Activated CD4-positive, alpha-beta T cell treated with anti-CD3 and anti-CD28 coated beads for 36 hours (primary cell): ENCODE results near the gene CEBPG. TPM values are rescaled to one million over a fixed set of nuclear protein-coding genes. Genes with fewer than 3 reads are reported as not detected.
A peak's percentile ranks its signal among the peaks of the same experiment; 100 is the strongest.

Experiments used
- ATAC-seq: fragments of 200-7000 bp; cut with Tn5 transposase; one replicate; pipeline ENCODE4 v1.10.0; 2021; ENCODE audit warnings: mild to moderate bottlenecking, moderate library complexity
- CTCF ChIA-PET: fragments of 350-600 bp; sonication (Branson Sonifier 250); formaldehyde crosslinking; loops from one replicate; lab custom pipeline; 2021; ENCODE audit warnings: antibody characterized with exemption; lab: Charles Lee
- POLR2A ChIA-PET: fragments of 350-600 bp; sonication (Branson Sonifier 250); formaldehyde crosslinking; loops from one replicate; lab custom pipeline; 2021; ENCODE audit warnings: antibody characterized with exemption, inconsistent platforms; lab: Charles Lee
- DNase-seq: peaks from one replicate; pipeline ENCODE4 v3.0.0-alpha.2; 2020
- H3K27ac Mint-ChIP-seq: one replicate; pipeline ENCODE4 v1.8.0; 2021; ENCODE audit warnings: mixed read lengths
- H3K27me3 Mint-ChIP-seq: one replicate; pipeline ENCODE4 v1.8.0; 2021; ENCODE audit warnings: mixed read lengths
- H3K36me3 Mint-ChIP-seq: one replicate; pipeline ENCODE4 v1.8.0; 2021; ENCODE audit warnings: low read depth, mixed read lengths
- H3K4me1 Mint-ChIP-seq: one replicate; pipeline ENCODE4 v1.8.0; 2021; ENCODE audit warnings: mixed read lengths
- H3K4me3 Mint-ChIP-seq: one replicate; pipeline ENCODE4 v1.8.0; 2021; ENCODE audit warnings: mild to moderate bottlenecking, moderate library complexity, mixed read lengths
- H3K9me3 Mint-ChIP-seq: one replicate; pipeline ENCODE4 v1.8.0; 2021; ENCODE audit warnings: low read depth, mixed read lengths
- intact Hi-C, 2 experiments: fragments of 100-400 bp; cut with DNase I in 1 of 2; cut with micrococcal nuclease in 1 of 2; formaldehyde crosslinking; loops; one replicate each; pipeline versions ENCODE4 v1.14.2 to v1.15.1; 2022 to 2024; cut with DNase I, micrococcal nuclease
- total RNA-seq, 2 experiments: library from RNA; stranded (reverse); gene quantifications; one replicate each; pipeline ENCODE4 v1.2.3, GENCODE V29; 2021

Gene CEBPG
- total RNA-seq: 10 to 100 TPM; 25.9 to 29.6 TPM

- DNase-seq (peak; percentile 95), ATAC-seq (peak; percentile 94)
- intact Hi-C loops: loop anchor here (1.0 to 10.0 kb wide), 21 partner anchors 71 to 1629 kb away; partner anchors contain the start of genes CEBPA (in 2 of the 2), ANKRD27 (in 1 of the 2), DPY19L3 (in 1 of the 2) and FAAP24 (in 1 of the 2)
- H3K27ac Mint-ChIP-seq: peak within 1 kb of the TSS; percentile 93
- ChIA-PET CTCF (interaction anchor here (0.9 to 2.2 kb wide), 6 partner anchors 9 to 189 kb away, joined by 3 to 11 read pairs (median 4); no protein-coding TSS in a partner anchor), POLR2A (interaction anchor here (0.6 to 1.5 kb wide), 3 partner anchors 70 to 93 kb away, joined by 3 to 4 read pairs (median 3); partner anchors contain the start of gene CEBPA)
- peak within 1 kb of the TSS; percentile 94 for H3K4me3 Mint-ChIP-seq
- peaks cover 17% of the 10 kb centered on the region for H3K36me3 Mint-ChIP-seq
- no peaks in the 10 kb centered on the region for H3K27me3 Mint-ChIP-seq
- H3K4me1 Mint-ChIP-seq: peaks cover 42% of the 10 kb centered on the region
- no peaks in the 10 kb centered on the region for H3K9me3 Mint-ChIP-seq
These were observed at the start of gene CEBPG for GRCh38 chr19:33373453-33374235. Gene CEBPG, plus strand, starts transcription at chr19:33373709. Its CDS starts 5,531 bp downstream, at chr19:33379240.

GRCh38 chr19:33324628-33325027 is 48.9 kb upstream of the CEBPG start:
- ATAC-seq (no peak), DNase-seq (no peak)
- intact Hi-C loops: no loop called here
- H3K36me3 Mint-ChIP-seq: no peaks in the 10 kb centered on the region
- H3K27me3 Mint-ChIP-seq: peaks cover 11% of the 10 kb centered on the region
- ChIA-PET POLR2A (no interaction called here), CTCF (no interaction called here)
- H3K9me3 Mint-ChIP-seq: peaks cover 5% of the 10 kb centered on the region
- H3K4me3 Mint-ChIP-seq: no peak overlapping the region
- H3K27ac Mint-ChIP-seq: no peak overlapping the region
- no peaks in the 10 kb centered on the region for H3K4me1 Mint-ChIP-seq

GRCh38 chr19:33325920-33326319 is 47.6 kb upstream of the CEBPG start:
- Mint-ChIP-seq H3K4me3 (no peak overlapping the region), H3K4me1 (no peaks in the 10 kb centered on the region), H3K27ac (no peak overlapping the region), H3K27me3 (peaks cover 14% of the 10 kb centered on the region), H3K36me3 (no peaks in the 10 kb centered on the region), H3K9me3 (no peaks in the 10 kb centered on the region)
- CTCF ChIA-PET: interaction anchor here (1.1 kb wide), 1 partner anchor 81 kb away, joined by 4 read pairs; no protein-coding TSS in a partner anchor
- DNase-seq (no peak), ATAC-seq (no peak)
- POLR2A ChIA-PET: no interaction called here
- intact Hi-C loops: no loop called here

GRCh38 chr19:33329060-33329459 is 44.4 kb upstream of the CEBPG start:
- ChIA-PET POLR2A (no interaction called here), CTCF (interaction anchor here (0.6 kb wide), 1 partner anchor 235 kb away, joined by 3 read pairs; no protein-coding TSS in a partner anchor)
- no peaks in the 10 kb centered on the region for H3K4me1 Mint-ChIP-seq
- H3K4me3 Mint-ChIP-seq: no peak overlapping the region
- no peaks in the 10 kb centered on the region for H3K9me3 Mint-ChIP-seq
- H3K27ac Mint-ChIP-seq: no peak overlapping the region
- DNase-seq (no peak), ATAC-seq (no peak)
- H3K36me3 Mint-ChIP-seq: no peaks in the 10 kb centered on the region
- H3K27me3 Mint-ChIP-seq: peaks cover 14% of the 10 kb centered on the region
- intact Hi-C loops: no loop called here

GRCh38 chr19:33329736-33330135 is 43.8 kb upstream of the CEBPG start:
- Mint-ChIP-seq H3K9me3 (no peaks in the 10 kb centered on the region), H3K36me3 (no peaks in the 10 kb centered on the region), H3K27ac (no peak overlapping the region), H3K4me3 (no peak overlapping the region), H3K27me3 (peaks cover 14% of the 10 kb centered on the region), H3K4me1 (no peaks in the 10 kb centered on the region)
- no peak for DNase-seq
- CTCF ChIA-PET: interaction anchor here (0.6 kb wide), 1 partner anchor 234 kb away, joined by 3 read pairs; no protein-coding TSS in a partner anchor
- no peak for ATAC-seq
- POLR2A ChIA-PET: no interaction called here
- intact Hi-C loops: no loop called here

GRCh38 chr19:33332248-33332647 is 41.3 kb upstream of the CEBPG start:
- ChIA-PET POLR2A (no interaction called here), CTCF (interaction anchor here (0.7 to 1.1 kb wide), 2 partner anchors 105 to 758 kb away, joined by 3 read pairs; no protein-coding TSS in a partner anchor)
- DNase-seq: no peak
- ATAC-seq: no peak
- Mint-ChIP-seq H3K36me3 (no peaks in the 10 kb centered on the region), H3K4me3 (no peak overlapping the region), H3K27me3 (peaks cover 14% of the 10 kb centered on the region), H3K4me1 (no peaks in the 10 kb centered on the region), H3K27ac (no peak overlapping the region), H3K9me3 (no peaks in the 10 kb centered on the region)
- intact Hi-C loops: no loop called here

GRCh38 chr19:33333151-33333550 is 40.4 kb upstream of the CEBPG start:
- intact Hi-C loops: no loop called here
- ATAC-seq (no peak), DNase-seq (no peak)
- no peaks in the 10 kb centered on the region for H3K9me3 Mint-ChIP-seq
- no peaks in the 10 kb centered on the region for H3K36me3 Mint-ChIP-seq
- no peak overlapping the region for H3K27ac Mint-ChIP-seq
- no peaks in the 10 kb centered on the region for H3K4me1 Mint-ChIP-seq
- peaks cover 17% of the 10 kb centered on the region for H3K27me3 Mint-ChIP-seq
- H3K4me3 Mint-ChIP-seq: no peak overlapping the region
- ChIA-PET POLR2A (no interaction called here), CTCF (interaction anchor here (0.9 kb wide), 1 partner anchor 41 kb away, joined by 3 read pairs; no protein-coding TSS in a partner anchor)

GRCh38 chr19:33333642-33334041 is 39.9 kb upstream of the CEBPG start:
- H3K27ac Mint-ChIP-seq: no peak overlapping the region
- H3K36me3 Mint-ChIP-seq: no peaks in the 10 kb centered on the region
- intact Hi-C loops: no loop called here
- peaks cover 15% of the 10 kb centered on the region for H3K27me3 Mint-ChIP-seq
- no peaks in the 10 kb centered on the region for H3K9me3 Mint-ChIP-seq
- CTCF ChIA-PET: interaction anchor here (0.9 kb wide), 1 partner anchor 41 kb away, joined by 3 read pairs; no protein-coding TSS in a partner anchor
- no peak overlapping the region for H3K4me3 Mint-ChIP-seq
- H3K4me1 Mint-ChIP-seq: no peaks in the 10 kb centered on the region
- POLR2A ChIA-PET: no interaction called here
- ATAC-seq (no peak), DNase-seq (no peak)

GRCh38 chr19:33334271-33334670 is 39.2 kb upstream of the CEBPG start:
- POLR2A ChIA-PET: no interaction called here
- Mint-ChIP-seq H3K36me3 (no peaks in the 10 kb centered on the region), H3K27ac (no peak overlapping the region), H3K4me1 (no peaks in the 10 kb centered on the region), H3K9me3 (no peaks in the 10 kb centered on the region), H3K4me3 (no peak overlapping the region), H3K27me3 (peaks cover 15% of the 10 kb centered on the region)
- ATAC-seq (no peak), DNase-seq (no peak)
- CTCF ChIA-PET: interaction anchor here (1.2 kb wide), 1 partner anchor 190 kb away, joined by 3 read pairs; no protein-coding TSS in a partner anchor
- intact Hi-C loops: no loop called here

- Mint-ChIP-seq H3K4me3 (no peak overlapping the region), H3K4me1 (no peaks in the 10 kb centered on the region), H3K27me3 (peaks cover 9% of the 10 kb centered on the region), H3K9me3 (no peaks in the 10 kb centered on the region), H3K36me3 (no peaks in the 10 kb centered on the region), H3K27ac (no peak overlapping the region)
- intact Hi-C loops: no loop called here
- no peak for ATAC-seq
- ChIA-PET CTCF (interaction anchor here (0.7 kb wide), 1 partner anchor 95 kb away, joined by 3 read pairs; no protein-coding TSS in a partner anchor), POLR2A (no interaction called here)
- no peak for DNase-seq
These were observed 38.1 kb upstream of the CEBPG start for GRCh38 chr19:33335446-33335845.

GRCh38 chr19:33339016-33339984 is 34.2 kb upstream of the CEBPG start:
- no peaks in the 10 kb centered on the region for H3K4me1 Mint-ChIP-seq
- H3K27me3 Mint-ChIP-seq: peaks cover 27% of the 10 kb centered on the region
- ATAC-seq (no peak), DNase-seq (no peak)
- H3K27ac Mint-ChIP-seq: no peak overlapping the region
- CTCF ChIA-PET: no interaction called here
- H3K36me3 Mint-ChIP-seq: no peaks in the 10 kb centered on the region
- POLR2A ChIA-PET: no interaction called here
- H3K4me3 Mint-ChIP-seq: no peak overlapping the region
- no peaks in the 10 kb centered on the region for H3K9me3 Mint-ChIP-seq
- intact Hi-C loops: no loop called here
